ENCODE data around the gene IFI35. TPM values are rescaled to one million over a fixed set of nuclear protein-coding genes. Genes with fewer than 3 reads are reported as not detected.

Gene IFI35
- total RNA-seq (2022; extraction: Qiagen RNA extraction; ENCODE audit: low read depth): 17.3 to 19.5 TPM (median 17.9 TPM) in 5 replicates

DNA sequence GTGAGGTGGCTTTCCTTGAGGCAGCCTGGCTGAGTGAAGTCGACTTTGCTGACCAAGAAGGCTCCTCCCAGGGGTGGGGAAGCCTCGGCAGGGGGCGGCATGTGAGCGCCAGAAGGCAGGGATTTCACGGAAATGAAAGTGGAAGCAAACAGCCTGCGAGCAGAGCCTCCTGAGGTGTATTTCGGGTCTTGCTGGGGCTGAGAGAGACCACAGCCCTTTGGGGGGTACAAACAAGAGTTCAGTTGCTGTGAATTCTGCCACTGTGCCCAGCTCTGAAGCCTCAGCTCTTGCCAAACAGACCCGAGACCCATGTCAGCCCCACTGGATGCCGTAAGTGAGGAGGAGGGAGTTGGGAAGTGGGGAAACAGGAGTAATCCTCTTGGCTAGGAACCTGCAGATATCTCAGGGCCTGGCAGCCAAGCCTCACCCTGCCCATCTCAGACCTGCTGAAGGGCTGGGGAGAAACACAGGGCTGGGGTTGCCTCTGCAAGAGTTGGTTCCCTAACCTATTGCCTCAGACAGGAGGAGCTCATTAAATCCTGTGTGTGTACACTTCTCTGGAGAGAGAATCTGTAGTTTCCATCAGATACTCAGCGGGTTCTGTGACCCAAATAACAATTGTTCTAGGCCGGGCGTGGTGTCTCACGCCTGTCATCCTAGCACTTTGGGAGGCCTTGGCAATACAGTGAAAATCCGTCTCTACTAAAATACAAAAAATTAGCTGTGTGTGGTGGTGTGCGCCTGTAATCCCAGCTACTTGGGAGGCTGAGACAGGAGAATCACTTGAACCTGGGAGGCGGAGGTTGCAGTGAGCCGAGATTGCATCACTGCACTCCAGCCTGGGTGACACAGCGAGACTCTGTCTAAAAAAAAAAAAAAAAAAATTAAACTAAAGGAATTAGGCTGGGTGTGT is at the start of gene IFI35:
Gene IFI35, plus strand, starts transcription at position 146 of the 913 bp plus-strand sequence. Its CDS starts 164 bp downstream, at position 310.

DNA sequence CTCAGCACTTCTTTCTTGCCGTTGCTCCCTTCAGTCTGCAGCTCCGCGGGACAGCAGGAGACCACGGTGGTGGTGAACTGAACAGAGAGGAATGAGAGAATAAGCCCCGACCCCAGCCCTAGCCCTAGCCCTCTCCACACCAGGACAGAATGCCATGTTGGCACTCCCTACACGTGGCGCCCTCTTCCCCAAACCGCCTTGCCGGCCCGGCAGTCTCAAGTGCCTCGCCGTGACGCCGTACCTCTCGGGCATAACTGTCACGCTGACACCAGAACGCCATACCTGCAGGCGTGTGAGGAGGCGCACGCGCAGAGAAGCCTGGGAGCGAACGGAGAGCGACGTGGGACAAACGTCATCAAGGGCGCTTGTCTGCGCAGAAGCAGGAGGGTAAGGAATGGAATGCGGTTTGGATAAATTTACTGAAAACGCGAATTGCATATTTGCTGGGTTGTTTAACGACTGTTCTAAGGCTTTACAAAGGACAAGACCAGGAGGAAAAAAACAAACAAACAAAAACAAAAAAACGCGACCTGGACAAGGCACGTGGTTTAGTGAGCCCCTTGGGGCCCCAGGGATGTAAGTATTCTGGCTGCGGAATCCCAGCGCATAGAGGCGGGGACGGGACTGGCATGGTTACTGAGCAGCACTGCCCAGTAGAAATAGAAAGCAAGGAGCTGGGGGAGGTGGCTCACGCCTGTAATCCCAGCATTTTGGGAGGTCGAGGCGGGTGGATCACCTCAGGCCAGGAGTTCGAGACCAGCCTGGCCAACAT is 42.2 kb upstream of the IFI35 start, which contains the start of gene AARSD1:
Gene AARSD1, minus strand, starts transcription at position 294 of the 772 bp plus-strand sequence. Its CDS starts 14 bp downstream, at position 280.

DNA sequence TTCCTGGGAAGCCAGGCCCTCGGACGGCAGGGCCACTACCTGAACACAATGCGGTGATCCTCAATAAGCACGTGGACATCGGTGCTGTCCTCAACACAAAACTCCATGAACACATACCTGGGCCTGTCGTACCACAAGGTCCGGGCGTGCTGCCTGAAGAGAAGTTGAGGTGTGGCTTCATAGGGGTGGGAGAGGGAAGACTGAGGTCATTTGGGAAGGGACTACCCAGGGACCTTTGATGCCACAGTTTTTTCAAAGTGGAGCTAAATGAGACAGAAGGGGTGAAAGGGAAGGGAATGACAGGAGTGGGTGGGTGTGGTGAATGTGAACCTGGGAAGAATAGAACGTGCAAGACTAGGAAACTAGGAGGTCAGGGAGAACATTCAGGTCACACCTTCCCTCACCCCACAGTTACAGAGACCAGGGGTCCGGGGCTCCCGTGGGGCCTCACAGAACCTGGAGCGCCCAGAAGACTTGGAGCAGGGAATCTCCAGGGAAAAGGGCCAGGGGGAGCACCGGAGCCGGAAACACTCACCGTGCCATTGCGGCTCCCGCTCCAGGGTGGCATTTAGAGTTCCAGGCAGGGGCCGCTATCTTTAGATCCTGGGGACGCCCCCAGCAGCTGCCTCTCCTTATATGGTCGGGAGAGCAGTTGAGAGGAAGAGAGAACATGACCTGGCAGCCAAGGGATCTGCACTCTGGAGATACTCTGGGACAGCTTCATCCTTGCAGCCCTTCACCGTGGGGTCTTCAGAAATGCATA is 26.9 kb upstream of the IFI35 start, which contains the start of gene PTGES3L:
Gene PTGES3L, minus strand, starts transcription at position 570 of the 763 bp plus-strand sequence. Its CDS starts 27 bp downstream, at position 543.

DNA sequence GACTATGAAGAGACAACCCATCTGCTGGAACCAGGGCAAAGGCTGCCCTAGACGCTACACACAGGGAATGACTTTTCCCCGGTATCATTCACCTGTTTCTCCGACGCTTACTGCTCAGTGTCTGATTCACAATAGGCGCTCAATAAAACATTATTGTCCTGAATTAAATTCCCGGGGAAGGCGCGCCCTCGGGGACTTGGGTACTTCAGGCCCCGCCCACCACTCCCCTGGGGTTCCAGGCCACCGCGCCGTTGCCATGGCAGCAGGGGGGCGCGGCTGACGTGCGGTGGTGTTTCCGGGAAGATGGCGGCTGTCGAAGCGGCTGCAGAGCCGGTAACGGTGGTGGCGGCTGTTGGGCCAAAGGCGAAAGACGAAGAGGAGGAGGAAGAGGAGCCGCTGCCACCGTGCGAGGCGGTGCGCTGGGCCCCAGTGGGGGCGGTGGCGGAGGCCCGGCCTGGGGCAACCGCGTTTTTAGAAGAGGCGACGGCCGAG is 26.3 kb upstream of the IFI35 start, which contains the start of gene RUNDC1:
Gene RUNDC1, plus strand, starts transcription at position 292 of the 492 bp plus-strand sequence. Its CDS starts 12 bp downstream, at position 304.

DNA sequence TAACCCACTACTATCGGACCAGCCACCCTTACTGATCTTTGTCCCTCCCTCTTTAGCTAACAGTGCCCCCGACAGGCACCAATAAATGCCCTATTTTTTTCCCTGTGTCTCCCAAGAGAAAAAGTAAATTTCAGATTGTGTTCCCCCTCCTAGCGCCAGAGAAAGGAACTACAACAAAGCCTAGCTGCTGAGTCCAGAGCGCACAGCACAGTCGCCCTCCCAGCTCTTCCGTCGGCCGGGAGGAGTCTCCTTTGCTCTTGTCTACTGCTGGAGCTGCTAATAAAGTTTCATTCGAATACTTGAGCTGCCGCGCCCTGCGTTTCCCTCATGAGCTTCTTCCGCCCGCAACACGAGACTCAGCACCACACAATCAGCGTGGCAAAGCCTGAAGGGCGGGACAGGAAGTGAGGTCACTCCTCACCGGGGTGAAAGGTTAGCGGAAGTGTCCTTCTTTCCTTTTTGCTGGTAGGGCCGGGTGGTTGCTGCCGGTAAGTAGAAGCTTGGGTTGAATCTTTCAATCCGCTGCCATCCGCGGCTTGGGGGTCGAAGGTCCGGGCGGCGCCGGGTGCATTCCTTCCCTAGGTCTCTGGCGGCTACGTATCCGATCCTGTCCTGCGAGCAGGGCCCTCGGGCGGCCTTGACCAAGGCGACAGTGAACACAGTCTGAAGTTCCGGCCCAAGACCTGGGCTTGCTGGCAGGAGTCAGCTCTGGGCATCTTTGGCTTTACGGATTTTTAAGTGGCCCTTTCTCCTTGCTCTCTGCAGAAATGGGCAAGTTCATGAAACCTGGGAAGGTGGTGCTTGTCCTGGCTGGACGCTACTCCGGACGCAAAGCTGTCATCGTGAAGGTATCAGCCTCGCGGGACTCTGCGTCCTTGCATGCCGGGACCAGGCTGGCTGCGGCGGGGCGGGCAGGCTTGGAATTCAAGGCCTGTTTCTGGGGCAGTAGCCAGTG is 8.3 kb upstream of the IFI35 start, which contains the start of gene RPL27:
Gene RPL27, plus strand, starts transcription at position 436 of the 955 bp plus-strand sequence. Its CDS starts 332 bp downstream, at position 768.

DNA sequence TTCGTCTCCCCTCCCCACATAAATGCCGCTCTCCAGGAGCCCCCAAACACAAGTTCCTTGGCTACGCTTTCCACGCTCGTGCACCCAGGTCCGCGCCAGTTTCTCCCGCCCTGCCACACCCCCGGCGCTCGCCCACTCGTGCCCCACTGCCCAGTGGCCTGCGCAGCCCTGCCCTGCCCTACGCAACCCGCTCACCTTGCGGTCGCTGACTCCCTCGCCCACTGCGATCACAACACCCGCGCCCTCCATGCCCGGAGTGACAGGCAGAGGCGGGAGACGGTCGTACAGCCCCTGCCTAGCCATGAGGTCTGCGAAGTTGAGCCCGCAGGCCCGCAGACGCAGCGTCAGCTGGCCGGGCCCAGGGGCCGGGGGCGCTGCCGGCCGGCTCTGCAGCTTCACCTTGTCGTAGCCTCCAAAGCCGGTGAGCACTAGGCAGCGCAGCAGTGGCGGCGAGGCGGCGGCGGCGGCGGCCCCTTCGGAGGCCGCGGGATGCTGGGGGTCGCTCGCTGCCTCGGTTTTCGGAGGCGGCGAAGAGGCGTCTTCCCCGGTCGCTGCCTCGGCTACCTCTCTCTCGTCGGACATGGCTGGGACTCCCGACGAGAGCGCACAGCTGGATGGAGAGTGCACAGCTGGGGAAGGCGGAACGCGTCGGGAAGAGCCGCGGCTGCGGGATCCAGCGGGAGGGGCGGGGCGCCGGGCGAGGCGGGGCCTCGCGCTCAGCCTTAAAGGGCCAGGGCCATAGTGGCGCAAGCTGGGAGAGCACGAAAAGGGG is 15.3 kb downstream of the IFI35 start, which contains the start of gene VAT1:
Gene VAT1, minus strand, starts transcription at position 645 of the 772 bp plus-strand sequence. Its CDS starts 63 bp downstream, at position 582.

DNA sequence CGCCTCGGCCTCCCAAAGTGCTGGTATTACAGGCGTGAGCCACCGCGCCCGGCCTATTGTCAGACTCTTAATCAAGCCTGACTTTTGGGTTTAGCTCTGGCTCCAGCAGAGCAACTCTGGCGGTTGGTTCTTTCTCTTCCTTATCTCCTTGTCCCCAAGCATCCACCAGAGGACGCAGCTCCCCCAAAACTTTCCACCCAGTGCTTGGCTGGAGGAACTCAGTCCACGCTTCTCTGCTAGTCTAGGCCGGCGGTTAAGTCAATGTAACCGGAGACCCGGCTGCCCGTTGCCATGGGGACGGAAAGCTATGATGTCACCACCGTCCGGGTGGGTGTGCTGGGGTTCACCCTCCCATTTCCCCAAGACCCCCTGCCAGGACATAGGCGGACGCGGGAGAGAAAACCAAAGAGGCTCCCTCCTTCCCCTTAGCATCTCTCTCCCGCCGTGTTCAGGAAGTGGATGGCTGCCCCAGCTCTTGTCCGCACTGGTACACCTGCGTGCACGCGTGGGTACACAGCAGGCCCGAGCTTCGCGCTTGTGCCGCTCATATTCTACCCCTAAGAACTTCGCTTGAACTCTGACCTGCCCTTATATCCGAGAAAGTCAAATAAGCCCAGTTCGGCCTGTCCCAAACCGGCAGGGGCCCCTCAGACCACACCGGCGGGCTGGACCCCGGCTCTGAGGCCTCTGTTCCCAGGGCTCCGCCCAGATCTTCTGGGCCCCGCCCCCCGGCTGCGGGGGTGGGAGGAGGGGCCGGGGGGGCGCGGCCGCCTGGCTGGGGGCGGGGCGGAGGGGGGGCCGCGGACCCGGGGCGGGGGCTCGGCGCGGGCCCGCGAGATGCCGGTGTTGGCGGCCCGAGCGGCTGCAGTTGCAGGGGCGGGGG is 18.1 kb downstream of the IFI35 start, which contains the start of gene RND2:
Gene RND2, plus strand, starts transcription at position 825 of the 883 bp plus-strand sequence. CDS start 117 bp downstream, outside the sequence.

Other genes with a start within 250 kb of the IFI35 start
- 0.65 to 1.3 TPM (median 0.99 TPM) in 5 replicates for gene RAMP2, start 245.6 kb upstream of the IFI35 start, total RNA-seq (2022; extraction: Qiagen RNA extraction; ENCODE audit: low read depth)
- 126 to 132 TPM (median 128 TPM) in 5 replicates for gene VPS25, start 233.3 kb upstream of the IFI35 start, total RNA-seq (2022; extraction: Qiagen RNA extraction; ENCODE audit: low read depth)
- gene WNK4, start 226.2 kb upstream of the IFI35 start, total RNA-seq (2022; extraction: Qiagen RNA extraction; ENCODE audit: low read depth): 0.92 to 2.0 TPM (median 1.3 TPM) in 5 replicates
- 118 to 141 TPM (median 138 TPM) in 5 replicates for gene COA3, start 208.1 kb upstream of the IFI35 start, total RNA-seq (2022; extraction: Qiagen RNA extraction; ENCODE audit: low read depth)
- gene CNTD1, start 207.9 kb upstream of the IFI35 start, total RNA-seq (2022; extraction: Qiagen RNA extraction; ENCODE audit: low read depth): 0.08 to 0.27 TPM (median 0.25 TPM) in 3 of 5 replicates, not detected in the others
- 76.8 to 105 TPM (median 80.9 TPM) in 5 replicates for gene BECN1, start 182.5 kb upstream of the IFI35 start, total RNA-seq (2022; extraction: Qiagen RNA extraction; ENCODE audit: low read depth)
- 225 to 304 TPM (median 243 TPM) in 5 replicates for gene PSME3, start 173.4 kb upstream of the IFI35 start, total RNA-seq (2022; extraction: Qiagen RNA extraction; ENCODE audit: low read depth)
- gene AOC2, start 162.2 kb upstream of the IFI35 start, total RNA-seq (2022; extraction: Qiagen RNA extraction; ENCODE audit: low read depth): 1.4 to 3.0 TPM (median 2.0 TPM) in 5 replicates
- gene AOC3, start 155.6 kb upstream of the IFI35 start, total RNA-seq (2022; extraction: Qiagen RNA extraction; ENCODE audit: low read depth): 0.97 to 2.1 TPM (median 1.0 TPM) in 5 replicates
- gene G6PC1, start 106.0 kb upstream of the IFI35 start, total RNA-seq (2022; extraction: Qiagen RNA extraction; ENCODE audit: low read depth): not detected in 5 replicates
- 51.5 to 58.5 TPM (median 55.3 TPM) in 5 replicates for gene AARSD1, start 42.3 kb upstream of the IFI35 start, total RNA-seq (2022; extraction: Qiagen RNA extraction; ENCODE audit: low read depth)
- gene PTGES3L, start 26.7 kb upstream of the IFI35 start, total RNA-seq (2022; extraction: Qiagen RNA extraction; ENCODE audit: low read depth): 0.55 to 0.99 TPM (median 0.84 TPM) in 5 replicates
- gene RUNDC1, start 26.2 kb upstream of the IFI35 start, total RNA-seq (2022; extraction: Qiagen RNA extraction; ENCODE audit: low read depth): 19.6 to 21.7 TPM (median 20.3 TPM) in 5 replicates
- 2,853 to 3,460 TPM (median 3,163 TPM) in 5 replicates for gene RPL27, start 8.4 kb upstream of the IFI35 start, total RNA-seq (2022; extraction: Qiagen RNA extraction; ENCODE audit: low read depth)
- gene VAT1, start 15.6 kb downstream of the IFI35 start, total RNA-seq (2022; extraction: Qiagen RNA extraction; ENCODE audit: low read depth): 202 to 235 TPM (median 227 TPM) in 5 replicates
- 0.13 to 0.24 TPM (median 0.15 TPM) in 5 replicates for gene RND2, start 18.4 kb downstream of the IFI35 start, total RNA-seq (2022; extraction: Qiagen RNA extraction; ENCODE audit: low read depth)
- 23.2 to 32.9 TPM (median 27.6 TPM) in 5 replicates for gene BRCA1, start 118.6 kb downstream of the IFI35 start, total RNA-seq (2022; extraction: Qiagen RNA extraction; ENCODE audit: low read depth)
- gene NBR1, start 164.4 kb downstream of the IFI35 start, total RNA-seq (2022; extraction: Qiagen RNA extraction; ENCODE audit: low read depth): 35.9 to 52.1 TPM (median 44.9 TPM) in 5 replicates
- gene TMEM106A, start 205.1 kb downstream of the IFI35 start, total RNA-seq (2022; extraction: Qiagen RNA extraction; ENCODE audit: low read depth): 0.85 to 1.6 TPM (median 1.1 TPM) in 5 replicates
- not detected in 5 replicates for gene CCDC200, start 221.8 kb downstream of the IFI35 start, total RNA-seq (2022; extraction: Qiagen RNA extraction; ENCODE audit: low read depth)
- gene RNU2-1, start 227.2 kb downstream of the IFI35 start, total RNA-seq (2022; extraction: Qiagen RNA extraction; ENCODE audit: low read depth): not detected in 5 replicates